B cell (primary cell): ENCODE results near the gene MEAF6. TPM values are rescaled to one million over a fixed set of nuclear protein-coding genes. Genes with fewer than 3 reads are reported as not detected.

Experiments
- ATAC-seq: fragments of 200-7000 bp; cut with Tn5 transposase; one replicate; pipeline ENCODE4 v1.10.0; 2021; ENCODE audit warnings: low read depth, mild to moderate bottlenecking, moderate number of reproducible peaks, moderate library complexity
- CTCF ChIA-PET: fragments of 350-600 bp; sonication (Branson Sonifier 250); formaldehyde crosslinking; loops from one replicate; lab custom pipeline; 2021; ENCODE audit warnings: antibody characterized with exemption, inconsistent platforms; lab: Charles Lee
- POLR2A ChIA-PET: fragments of 350-600 bp; sonication (Branson Sonifier 250); formaldehyde crosslinking; loops from one replicate; lab custom pipeline; 2021; ENCODE audit warnings: antibody characterized with exemption; lab: Charles Lee
- DNase-seq: peaks from one replicate; pipeline ENCODE4 v3.0.0; 2013
- H2AFZ ChIP-seq: 2 replicates; pipeline ENCODE4 v1.6.1; 2012; ENCODE audit warnings: mild to moderate bottlenecking, low read depth, low read length; ENCODE audit not compliant: insufficient read depth, poor library complexity, severe bottlenecking
- H3K27ac ChIP-seq, 2 donors: 1 replicate in 1 of 2; 2 replicates in 1 of 2; pipeline ENCODE4 v1.5.1; 2012 to 2013; ENCODE audit warnings: low read length in 2 of 2, mild to moderate bottlenecking in 2 of 2, moderate library complexity in 1 of 2
- H3K27me3 ChIP-seq, 4 experiments: fragments of 200-600 bp in 1 of 4; sonication (generic) in 1 of 4; replicated peaks in 1 of 4; 1 replicate in 2 of 4; 2 replicates in 2 of 4; pipeline versions ENCODE4 v1.6.1 to v1.7.0; 2013 to 2016; ENCODE audit warnings: low read length in 3 of 4, mild to moderate bottlenecking in 2 of 4, mixed read lengths in 1 of 4, moderate library complexity in 1 of 4; ENCODE audit not compliant: insufficient read depth in 4 of 4, control insufficient read depth in 3 of 4; ENCODE audit errors: control extremely low read depth in 1 of 4
- H3K36me3 ChIP-seq, 2 experiments: replicated peaks in 1 of 2; 1 replicate in 1 of 2; 2 replicates in 1 of 2; pipeline versions ENCODE4 v1.6.1 to v1.7.1; 2013; ENCODE audit warnings: low read length in 1 of 2; ENCODE audit not compliant: insufficient read depth in 2 of 2, control insufficient read depth in 1 of 2; ENCODE audit errors: control extremely low read depth in 1 of 2, extremely low read depth in 1 of 2
- H3K4me1 ChIP-seq, 2 donors: fragments of 200-600 bp in 1 of 2; sonication (generic) in 1 of 2; 1 replicate in 1 of 2; 2 replicates in 1 of 2; pipeline versions ENCODE4 v1.5.1 to v1.6.1; 2013 to 2017; ENCODE audit warnings: low read length in 2 of 2; ENCODE audit not compliant: control insufficient read depth in 2 of 2, insufficient read depth in 2 of 2
- H3K4me2 ChIP-seq: replicated peaks from 2 replicates; pipeline ENCODE3; 2012; ENCODE audit warnings: mild to moderate bottlenecking, low read depth, low read length; ENCODE audit not compliant: poor library complexity, severe bottlenecking
- H3K4me3 ChIP-seq, 5 experiments: fragments of 200-600 bp in 1 of 5; sonication (generic) in 1 of 5; 1 replicate in 3 of 5; 2 replicates in 2 of 5; pipeline versions ENCODE4 v1.5.1 to v1.7.0; 2011 to 2016; ENCODE audit warnings: low read length in 4 of 5, mild to moderate bottlenecking in 4 of 5, low read depth in 2 of 5, control low read depth in 1 of 5, moderate library complexity in 1 of 5; ENCODE audit not compliant: insufficient read depth in 1 of 5; ENCODE audit errors: control extremely low read depth in 1 of 5, extremely low read depth in 1 of 5
- H3K79me2 ChIP-seq: fragments of 200-600 bp; sonication (generic); one replicate; pipeline ENCODE4 v1.6.0; 2016; ENCODE audit warnings: low read length; ENCODE audit not compliant: control insufficient read depth, insufficient read depth
- H3K9ac ChIP-seq: fragments of 200-600 bp; sonication (generic); 2 replicates; pipeline ENCODE4 v1.6.1; 2017; ENCODE audit warnings: mild to moderate bottlenecking, low read length, moderate library complexity
- H3K9me3 ChIP-seq, 3 donors: one replicate each; pipeline versions ENCODE4 v1.6.1 to v1.7.1; 2013; ENCODE audit warnings: low read length in 2 of 3; ENCODE audit not compliant: control insufficient read depth in 2 of 3, insufficient read depth in 1 of 3; ENCODE audit errors: control extremely low read depth in 1 of 3
- H4K20me1 ChIP-seq: 2 replicates; pipeline ENCODE4 v1.6.0; 2012; ENCODE audit warnings: mild to moderate bottlenecking, low read length; ENCODE audit not compliant: insufficient read depth, control insufficient read depth, poor library complexity, severe bottlenecking
- H3K27ac Mint-ChIP-seq: one replicate; pipeline ENCODE4 v1.8.0; 2021; ENCODE audit warnings: mixed read lengths
- H3K27me3 Mint-ChIP-seq: one replicate; pipeline ENCODE4 v1.8.0; 2021; ENCODE audit warnings: mixed read lengths
- H3K4me1 Mint-ChIP-seq: one replicate; pipeline ENCODE4 v1.8.0; 2021; ENCODE audit warnings: mixed read lengths
- H3K4me3 Mint-ChIP-seq: one replicate; pipeline ENCODE4 v1.8.0; 2021; ENCODE audit warnings: mixed read lengths
- H3K9me3 Mint-ChIP-seq: one replicate; pipeline ENCODE4 v1.8.0; 2022; ENCODE audit warnings: mixed read lengths; ENCODE audit not compliant: insufficient read depth
- CTCF ChIP-seq: fragments of 200-600 bp; IDR thresholded peaks from one replicate; pipeline ENCODE4 v1.8.0; 2022; ENCODE audit warnings: antibody characterized with exemption, mild to moderate bottlenecking
- EZH2 ChIP-seq: IDR thresholded peaks from 2 replicates; pipeline ENCODE4 v1.6.1; 2012; ENCODE audit warnings: borderline replicate concordance, low read depth, mild to moderate bottlenecking, moderate library complexity, low read length; ENCODE audit not compliant: insufficient read depth, poor library complexity, severe bottlenecking
- WGBS: methylation state at CpG from one replicate; pipeline ENCODE4 v1.1.5; 2013; ENCODE audit warnings: missing lambda C conversion rate; ENCODE audit not compliant: insufficient coverage; 5-methylcytosine and 5-hydroxymethylcytosine counted together
- intact Hi-C: fragments of 100-400 bp; cut with micrococcal nuclease; formaldehyde crosslinking; loops from one replicate; pipeline ENCODE4 v1.10.0; 2022
- polyA plus RNA-seq: library from polyadenylated mRNA; depleted of rRNA; stranded (reverse); fragments of >200 nt; gene quantifications from 2 replicates; pipeline ENCODE4 v1.2.3, GENCODE V29; 2012
- total RNA-seq, 2 donors: library from RNA; stranded (reverse); fragments of 120-200 nt in 1 of 2; gene quantifications; 1 replicate in 1 of 2; 2 replicates in 1 of 2; pipeline versions ENCODE4 v1.2.3 to v1.2.4, GENCODE V29; 2013 to 2022

The MEAF6 gene
- total and polyA plus RNA-seq, 2 donors (not counting 1 experiment from before 2014, with no cell fraction given), result 52.5 to 84.2 TPM

- Histone ChIP-seq H3K9me3 (no peaks in the 10 kb centered on the region), H3K27ac (no peak overlapping the region), H3K79me2 (no peaks in the 10 kb centered on the region), H4K20me1 (no peaks in the 10 kb centered on the region), H3K4me3 (no peak overlapping the region), H3K27me3 (peaks cover 0 to 3% (median 0%) of the 10 kb centered on the region in 4 experiments), H3K4me2 (no peak overlapping the region), H2AFZ (no peak overlapping the region), H3K9ac (no peak overlapping the region), H3K36me3 (no peaks in the 10 kb centered on the region), H3K4me1 (peaks cover 8 to 11% of the 10 kb centered on the region in 2 donors)
- Mint-ChIP-seq H3K27ac (no peak overlapping the region), H3K4me1 (peaks cover 8% of the 10 kb centered on the region), H3K27me3 (peaks cover 15% of the 10 kb centered on the region), H3K9me3 (no peaks in the 10 kb centered on the region), H3K4me3 (no peak overlapping the region)
- DNase-seq, result no peak
- intact Hi-C loops, result no loop called here
- TF ChIP-seq CTCF (no peak), EZH2 (no peak)
- ATAC-seq, result no peak
- CTCF ChIA-PET, result interaction anchor here (0.9 to 13.7 kb wide), 3 partner anchors 14 to 54 kb away, joined by 5 to 690 read pairs (median 9); partner anchors contain the start of gene ZC3H12A
- WGBS, result 91% methylated on average over 13 of the region's 15 CpGs
- POLR2A ChIA-PET, result interaction anchor here (0.6 kb wide), 1 partner anchor 62 kb away, joined by 9 read pairs; no protein-coding TSS in a partner anchor
Measured at GRCh38 chr1:37448691-37449417, 65.7 kb downstream of the MEAF6 start.

- Histone ChIP-seq H3K4me2 (no peak overlapping the region), H3K27me3 (peaks cover 0 to 2% (median 0%) of the 10 kb centered on the region in 4 experiments), H4K20me1 (no peaks in the 10 kb centered on the region), H3K27ac (no peak overlapping the region), H3K9me3 (no peaks in the 10 kb centered on the region), H3K9ac (no peak overlapping the region), H3K79me2 (no peaks in the 10 kb centered on the region), H2AFZ (no peak overlapping the region), H3K4me1 (peaks cover 8 to 11% of the 10 kb centered on the region in 2 donors), H3K4me3 (no peak overlapping the region), H3K36me3 (no peaks in the 10 kb centered on the region)
- intact Hi-C loops, result no loop called here
- TF ChIP-seq CTCF, result no peak
- TF ChIP-seq EZH2, result no peak
- ChIA-PET POLR2A (interaction anchor here (0.5 kb wide), 1 partner anchor 48 kb away, joined by 3 read pairs; no protein-coding TSS in a partner anchor), CTCF (interaction anchor here (13.7 kb wide), 1 partner anchor 32 kb away, joined by 690 read pairs; the partner anchor contains the start of gene ZC3H12A)
- WGBS, result 95% methylated on average over 2 of the region's 2 CpGs
- H3K9me3 Mint-ChIP-seq, result no peaks in the 10 kb centered on the region
- H3K4me3 Mint-ChIP-seq, result no peak overlapping the region
- peaks cover 16% of the 10 kb centered on the region for H3K27me3 Mint-ChIP-seq
- H3K27ac Mint-ChIP-seq, result no peak overlapping the region
- peaks cover 8% of the 10 kb centered on the region for H3K4me1 Mint-ChIP-seq
- no peak for ATAC-seq
- DNase-seq, result no peak
Measured at GRCh38 chr1:37448185-37448584, 66.4 kb downstream of the MEAF6 start.
